ENCODE measurements around the gene ZBED1.
"Not testable (repeated sequence)": the region's sequence is repeated elsewhere in the genome, so short reads cannot be mapped to it uniquely, and the experiment has no call there.

The ZBED1 gene

GRCh38 chrX:2456091-2456490 lies 44.7 kb downstream of the ZBED1 start:
- not testable (repeated sequence) for DNase-seq (ENCODE audit: low spot score)

GRCh38 chrX:2454620-2455019 lies 46.2 kb downstream of the ZBED1 start:
- DNase-seq (ENCODE audit: low spot score), result not testable (repeated sequence)

- DNase-seq (ENCODE audit: low spot score), result no peak
Measured at GRCh38 chrX:2452799-2453198, 48.0 kb downstream of the ZBED1 start.

GRCh38 chrX:2452317-2452784 lies 48.4 kb downstream of the ZBED1 start:
- no peak for DNase-seq (ENCODE audit: low spot score)

- peak; percentile 14 for DNase-seq (ENCODE audit: low spot score)
Measured at GRCh38 chrX:2451501-2452316, 49.1 kb downstream of the ZBED1 start.

- no peak for DNase-seq (ENCODE audit: low spot score)
Measured at GRCh38 chrX:2450681-2451080, 50.1 kb downstream of the ZBED1 start.

GRCh38 chrX:2449135-2449886 lies 51.5 kb downstream of the ZBED1 start:
- DNase-seq (ENCODE audit: low spot score), result no peak

- no peak for DNase-seq (ENCODE audit: low spot score)
Measured at GRCh38 chrX:2447484-2447883, 53.3 kb downstream of the ZBED1 start.

GRCh38 chrX:2446815-2447214 lies 54.0 kb downstream of the ZBED1 start:
- no peak for DNase-seq (ENCODE audit: low spot score)

- no peak for DNase-seq (ENCODE audit: low spot score)
Measured at GRCh38 chrX:2445662-2446623, 54.8 kb downstream of the ZBED1 start.

- no peak for DNase-seq (ENCODE audit: low spot score)
Measured at GRCh38 chrX:2442694-2443093, 58.1 kb downstream of the ZBED1 start.

- no peak for DNase-seq (ENCODE audit: low spot score)
Measured at GRCh38 chrX:2441466-2441865, 59.3 kb downstream of the ZBED1 start.

GRCh38 chrX:2439613-2440012 lies 61.2 kb downstream of the ZBED1 start:
- DNase-seq (ENCODE audit: low spot score), result no peak
